ENCODE results near the gene SMPD2. TPM values are rescaled to one million over a fixed set of nuclear protein-coding genes. Genes with fewer than 3 reads are reported as not detected.

Gene SMPD2
- total and polyA plus RNA-seq, 8 donors = 9.6 to 13.6 (median 12.8) TPM

- ATAC-seq (no peak), DNase-seq (no peak)
- H3K27me3 ChIP-seq = no peaks in the 10 kb centered on the region
- no peak overlapping the region for H3K27ac ChIP-seq
- H3K4me3 ChIP-seq = no peak overlapping the region
- H3K9me3 ChIP-seq = no peaks in the 10 kb centered on the region
- intact Hi-C loops (cut with DNase I) = no loop called here
- peaks cover 0 to 77% of the 10 kb centered on the region in 2 donors for H3K36me3 ChIP-seq
- H3K4me1 ChIP-seq = peaks cover 8 to 23% of the 10 kb centered on the region in 2 donors
- TF ChIP-seq, protein P1, sequence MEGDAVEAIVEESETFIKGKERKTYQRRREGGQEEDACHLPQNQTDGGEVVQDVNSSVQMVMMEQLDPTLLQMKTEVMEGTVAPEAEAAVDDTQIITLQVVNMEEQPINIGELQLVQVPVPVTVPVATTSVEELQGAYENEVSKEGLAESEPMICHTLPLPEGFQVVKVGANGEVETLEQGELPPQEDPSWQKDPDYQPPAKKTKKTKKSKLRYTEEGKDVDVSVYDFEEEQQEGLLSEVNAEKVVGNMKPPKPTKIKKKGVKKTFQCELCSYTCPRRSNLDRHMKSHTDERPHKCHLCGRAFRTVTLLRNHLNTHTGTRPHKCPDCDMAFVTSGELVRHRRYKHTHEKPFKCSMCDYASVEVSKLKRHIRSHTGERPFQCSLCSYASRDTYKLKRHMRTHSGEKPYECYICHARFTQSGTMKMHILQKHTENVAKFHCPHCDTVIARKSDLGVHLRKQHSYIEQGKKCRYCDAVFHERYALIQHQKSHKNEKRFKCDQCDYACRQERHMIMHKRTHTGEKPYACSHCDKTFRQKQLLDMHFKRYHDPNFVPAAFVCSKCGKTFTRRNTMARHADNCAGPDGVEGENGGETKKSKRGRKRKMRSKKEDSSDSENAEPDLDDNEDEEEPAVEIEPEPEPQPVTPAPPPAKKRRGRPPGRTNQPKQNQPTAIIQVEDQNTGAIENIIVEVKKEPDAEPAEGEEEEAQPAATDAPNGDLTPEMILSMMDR (IDR thresholded peaks at IDR 0.05) = no peak
Observed at GRCh38 chr6:109446072-109446471, 5.5 kb downstream of the SMPD2 start.

GRCh38 chr6:109446541-109446940 is 6.0 kb downstream of the SMPD2 start:
- Histone ChIP-seq H3K27ac (no peak overlapping the region), H3K4me3 (no peak overlapping the region), H3K27me3 (no peaks in the 10 kb centered on the region), H3K36me3 (peaks cover 0 to 80% of the 10 kb centered on the region in 2 donors), H3K4me1 (peaks cover 5 to 18% of the 10 kb centered on the region in 2 donors), H3K9me3 (no peaks in the 10 kb centered on the region)
- ATAC-seq (no peak), DNase-seq (no peak)
- intact Hi-C loops (cut with DNase I) = no loop called here
- TF ChIP-seq, protein P1 (IDR thresholded peaks at IDR 0.05) = no peak

GRCh38 chr6:109447087-109447486 is 6.6 kb downstream of the SMPD2 start:
- Histone ChIP-seq H3K36me3 (peaks cover 0 to 86% of the 10 kb centered on the region in 2 donors), H3K4me3 (no peak overlapping the region), H3K4me1 (peaks cover 0 to 13% of the 10 kb centered on the region in 2 donors), H3K27ac (no peak overlapping the region), H3K27me3 (no peaks in the 10 kb centered on the region), H3K9me3 (no peaks in the 10 kb centered on the region)
- no peak for DNase-seq
- TF ChIP-seq, protein P1 (IDR thresholded peaks at IDR 0.05) = no peak
- ATAC-seq = no peak
- intact Hi-C loops (cut with DNase I) = no loop called here

DNA sequence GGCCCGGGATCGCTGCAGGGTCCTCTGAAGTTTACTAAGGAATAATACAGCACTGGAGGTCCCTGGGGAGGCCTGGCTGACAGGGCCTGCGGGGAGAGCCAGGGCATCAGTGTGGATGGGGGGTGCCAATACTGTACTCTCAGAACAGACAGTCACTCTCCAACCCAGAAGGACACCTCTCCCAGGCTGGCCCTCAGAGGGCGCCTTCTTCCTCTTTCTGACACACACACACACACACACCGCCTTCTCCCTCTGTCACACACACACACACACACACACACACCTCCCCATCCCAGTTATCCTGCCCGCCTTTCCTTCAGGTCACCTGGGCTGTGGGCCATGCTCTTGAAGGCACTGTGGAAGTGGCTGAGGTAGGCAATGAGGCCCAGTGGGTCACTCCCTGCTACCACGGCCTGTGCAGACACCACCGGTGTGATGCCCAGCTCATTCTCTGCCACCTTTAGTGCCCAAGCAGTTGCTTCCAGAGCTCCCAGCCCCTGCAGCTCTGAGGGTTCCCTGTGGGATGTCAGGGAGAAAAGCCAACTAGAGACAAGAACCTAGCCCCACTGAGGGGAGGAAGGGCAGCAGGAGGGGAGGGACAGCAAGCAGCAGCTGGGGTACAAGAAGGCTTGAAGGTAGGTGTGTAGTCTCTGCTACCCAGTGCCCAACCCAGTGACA is 7.5 kb downstream of the SMPD2 start:
- Histone ChIP-seq H3K36me3 (peaks cover 0 to 86% of the 10 kb centered on the region in 2 donors), H3K4me3 (no peak overlapping the region), H3K4me1 (peaks cover 0 to 10% of the 10 kb centered on the region in 2 donors), H3K27ac (peak overlapping the region in 1 of 2 donors; percentile 21), H3K27me3 (no peaks in the 10 kb centered on the region), H3K9me3 (no peaks in the 10 kb centered on the region)
- DNase-seq = no peak
- ATAC-seq = no peak
- intact Hi-C loops (cut with DNase I) = no loop called here
- TF ChIP-seq, protein P1 (IDR thresholded peaks at IDR 0.05) = no peak

DNA sequence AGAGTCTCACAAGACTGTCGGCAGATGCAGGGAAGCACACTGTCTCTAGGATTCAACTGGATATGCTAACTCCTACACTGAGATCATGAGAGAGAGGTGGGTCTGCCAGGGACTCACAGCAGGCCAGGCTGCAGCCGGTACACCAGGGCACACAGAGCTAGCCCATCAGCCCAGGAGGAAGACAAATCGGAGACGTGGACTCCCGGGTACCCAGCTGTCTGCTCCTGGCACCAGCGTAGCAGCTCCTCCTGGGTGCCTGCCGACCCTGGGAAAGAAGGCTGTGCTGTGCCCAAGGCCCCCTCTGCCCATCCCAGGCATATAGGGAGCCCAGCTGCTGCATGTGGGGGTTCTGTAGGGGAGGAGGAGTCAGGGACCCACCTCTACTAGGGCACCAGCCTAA is 8.1 kb downstream of the SMPD2 start:
- H3K27ac ChIP-seq = peak overlapping the region in 1 of 2 donors; percentile 21
- DNase-seq (no peak), ATAC-seq (no peak)
- peaks cover 0 to 16% of the 10 kb centered on the region in 2 donors for H3K4me1 ChIP-seq
- intact Hi-C loops (cut with DNase I) = no loop called here
- H3K36me3 ChIP-seq = peaks cover 0 to 82% of the 10 kb centered on the region in 2 donors
- TF ChIP-seq, protein P1 (IDR thresholded peaks at IDR 0.05) = no peak
- no peaks in the 10 kb centered on the region for H3K9me3 ChIP-seq
- H3K27me3 ChIP-seq = no peaks in the 10 kb centered on the region
- H3K4me3 ChIP-seq = no peak overlapping the region

All from left lung (tissue), 10 donors.